Measurements from ENCODE around the gene CDH6. TPM values are rescaled to one million over a fixed set of nuclear protein-coding genes. Genes with fewer than 3 reads are reported as not detected.

Gene CDH6
- total and polyA plus RNA-seq, 10 of the 15 experiments (the other 5 are each of a cell fraction or from before 2014, with no cell fraction given) = 0.01 TPM; not detected in 9

DNA sequence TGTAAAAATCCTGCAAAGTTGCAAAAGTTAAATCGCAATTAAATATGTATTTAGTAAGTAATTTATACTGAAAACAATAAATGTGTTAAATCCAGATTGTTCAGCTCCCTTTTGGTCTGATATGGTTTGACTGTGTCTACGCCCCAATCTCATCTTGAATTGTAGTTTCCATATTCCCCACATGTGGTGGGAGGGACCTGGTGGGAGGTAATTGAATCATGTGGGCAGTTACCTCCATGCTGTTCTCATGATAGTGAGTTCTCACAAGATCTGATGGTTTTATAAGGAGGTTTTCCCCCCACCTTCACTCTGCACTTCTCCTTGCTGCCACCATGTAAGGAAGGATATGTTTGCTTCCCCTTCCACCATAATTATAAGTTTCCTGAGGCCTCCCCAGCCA is 140.0 kb downstream of the CDH6 start:
- Histone ChIP-seq H3K9ac (ENCODE audit: control insufficient read depth, insufficient read depth, low read length) (no peak overlapping the region), H3K4me1 (ENCODE audit: control insufficient read depth, insufficient read depth, low read length) (no peaks in the 10 kb centered on the region)

More for the DNA sequence above, 140.0 kb downstream of the CDH6 start:
- no peak overlapping the region for H2AFZ ChIP-seq (ENCODE audit: control insufficient read depth, low read depth, low read length)
- in situ Hi-C loops (cut with MboI) (no loop called here), intact Hi-C loops (cut with micrococcal nuclease; ENCODE audit: unreplicated experiment) (no loop called here)
- no peak overlapping the region for H3K27ac ChIP-seq (ENCODE audit: control insufficient read depth, insufficient read depth)
- CTCF ChIA-PET = no interaction called here
- POLR2A ChIA-PET = no interaction called here
- no peak for DNase-seq (ENCODE audit: low read depth, low spot score)
- WGBS (ENCODE audit: insufficient coverage, insufficient replicate concordance, low lambda C conversion rate, missing lambda C conversion rate) = 21% methylated on average over 2 of the region's 2 CpGs
- no peaks in the 10 kb centered on the region for H3K36me3 ChIP-seq (ENCODE audit: control insufficient read depth in 2 of 2, insufficient read depth in 2 of 2, low read length in 1 of 2)
- no peak overlapping the region for H3K4me3 ChIP-seq
- SMC1A ChIA-PET (ENCODE audit: uncharacterized antibody, unreplicated experiment) = no interaction called here
- no peak for ATAC-seq
- RAD21 ChIA-PET (ENCODE audit: unreplicated experiment) = no interaction called here
- H3K9me3 ChIP-seq (replicated peaks; ENCODE audit: control insufficient read depth, insufficient read depth, low read length) = no peaks in the 10 kb centered on the region
- no peak overlapping the region for H3K4me2 ChIP-seq (ENCODE audit: control insufficient read depth, insufficient read depth)
- BruUV-seq (replicated peaks) = no TSS peak
- TF ChIP-seq IKZF2 (IDR thresholded peaks at IDR 0.05) = no peak
- no peak for TF ChIP-seq CREB1 (IDR thresholded peaks at IDR 0.05; ENCODE audit: low read depth)
- TF ChIP-seq, protein P1, sequence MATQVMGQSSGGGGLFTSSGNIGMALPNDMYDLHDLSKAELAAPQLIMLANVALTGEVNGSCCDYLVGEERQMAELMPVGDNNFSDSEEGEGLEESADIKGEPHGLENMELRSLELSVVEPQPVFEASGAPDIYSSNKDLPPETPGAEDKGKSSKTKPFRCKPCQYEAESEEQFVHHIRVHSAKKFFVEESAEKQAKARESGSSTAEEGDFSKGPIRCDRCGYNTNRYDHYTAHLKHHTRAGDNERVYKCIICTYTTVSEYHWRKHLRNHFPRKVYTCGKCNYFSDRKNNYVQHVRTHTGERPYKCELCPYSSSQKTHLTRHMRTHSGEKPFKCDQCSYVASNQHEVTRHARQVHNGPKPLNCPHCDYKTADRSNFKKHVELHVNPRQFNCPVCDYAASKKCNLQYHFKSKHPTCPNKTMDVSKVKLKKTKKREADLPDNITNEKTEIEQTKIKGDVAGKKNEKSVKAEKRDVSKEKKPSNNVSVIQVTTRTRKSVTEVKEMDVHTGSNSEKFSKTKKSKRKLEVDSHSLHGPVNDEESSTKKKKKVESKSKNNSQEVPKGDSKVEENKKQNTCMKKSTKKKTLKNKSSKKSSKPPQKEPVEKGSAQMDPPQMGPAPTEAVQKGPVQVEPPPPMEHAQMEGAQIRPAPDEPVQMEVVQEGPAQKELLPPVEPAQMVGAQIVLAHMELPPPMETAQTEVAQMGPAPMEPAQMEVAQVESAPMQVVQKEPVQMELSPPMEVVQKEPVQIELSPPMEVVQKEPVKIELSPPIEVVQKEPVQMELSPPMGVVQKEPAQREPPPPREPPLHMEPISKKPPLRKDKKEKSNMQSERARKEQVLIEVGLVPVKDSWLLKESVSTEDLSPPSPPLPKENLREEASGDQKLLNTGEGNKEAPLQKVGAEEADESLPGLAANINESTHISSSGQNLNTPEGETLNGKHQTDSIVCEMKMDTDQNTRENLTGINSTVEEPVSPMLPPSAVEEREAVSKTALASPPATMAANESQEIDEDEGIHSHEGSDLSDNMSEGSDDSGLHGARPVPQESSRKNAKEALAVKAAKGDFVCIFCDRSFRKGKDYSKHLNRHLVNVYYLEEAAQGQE (IDR thresholded peaks at IDR 0.05; ENCODE audit: low read depth, low read length) = no peak
- no peak for TF ChIP-seq BRCA1 (IDR thresholded peaks at IDR 0.05; ENCODE audit: low read depth, low read length)
- no peak for TF ChIP-seq EED (IDR thresholded peaks at IDR 0.05; ENCODE audit: low read depth)
- no peak for TF ChIP-seq SIX5 (IDR thresholded peaks at IDR 0.05; ENCODE audit: low read depth, low read length, severe bottlenecking)
- TF ChIP-seq IKZF1 (conservative IDR thresholded peaks at IDR 0.05) = no peak
- TF ChIP-seq NR2F1 (conservative IDR thresholded peaks at IDR 0.05) = no peak
- no peak for TF ChIP-seq BCLAF1 (IDR thresholded peaks at IDR 0.05)
- TF ChIP-seq SUZ12 (IDR thresholded peaks at IDR 0.05; ENCODE audit: unreplicated experiment) = no peak
- TF ChIP-seq, protein P2, sequence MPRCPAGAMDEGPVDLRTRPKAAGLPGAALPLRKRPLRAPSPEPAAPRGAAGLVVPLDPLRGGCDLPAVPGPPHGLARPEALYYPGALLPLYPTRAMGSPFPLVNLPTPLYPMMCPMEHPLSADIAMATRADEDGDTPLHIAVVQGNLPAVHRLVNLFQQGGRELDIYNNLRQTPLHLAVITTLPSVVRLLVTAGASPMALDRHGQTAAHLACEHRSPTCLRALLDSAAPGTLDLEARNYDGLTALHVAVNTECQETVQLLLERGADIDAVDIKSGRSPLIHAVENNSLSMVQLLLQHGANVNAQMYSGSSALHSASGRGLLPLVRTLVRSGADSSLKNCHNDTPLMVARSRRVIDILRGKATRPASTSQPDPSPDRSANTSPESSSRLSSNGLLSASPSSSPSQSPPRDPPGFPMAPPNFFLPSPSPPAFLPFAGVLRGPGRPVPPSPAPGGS (IDR thresholded peaks at IDR 0.05; ENCODE audit: borderline replicate concordance, insufficient read depth, low read depth, low read length, poor library complexity, severe bottlenecking) = no peak
- TF ChIP-seq ATF2 (IDR thresholded peaks at IDR 0.05; ENCODE audit: low read length) = no peak
- no peak for TF ChIP-seq SREBF1 (IDR thresholded peaks at IDR 0.05; ENCODE audit: low read length)
- TF ChIP-seq EGR1 (IDR thresholded peaks at IDR 0.05; ENCODE audit: borderline replicate concordance in 1 of 2, low read depth in 2 of 2, low read length in 2 of 2) = no peak
- no peak for TF ChIP-seq SUPT20H (IDR thresholded peaks at IDR 0.05; ENCODE audit: borderline replicate concordance, control insufficient read depth, low read depth, low read length)
- no peak for TF ChIP-seq CEBPB (IDR thresholded peaks at IDR 0.05; ENCODE audit: borderline replicate concordance in 1 of 2, low read depth in 2 of 2, low read length in 2 of 2)
- no peaks in the 10 kb centered on the region for H4K20me1 ChIP-seq (ENCODE audit: control insufficient read depth, insufficient read depth)
- no peak for FAIRE-seq
- no peaks in the 10 kb centered on the region; a peak in 1 of 4 replicates for H3K27me3 ChIP-seq (replicated peaks in 1 of 2; ENCODE audit: control insufficient read depth in 2 of 2, insufficient read depth in 2 of 2, low read length in 1 of 2)
- H3K79me2 ChIP-seq (ENCODE audit: control insufficient read depth, insufficient read depth, low read length) = no peaks in the 10 kb centered on the region
